Frontal cortex (tissue), 4 donors: Measurements from ENCODE around the gene IER2. TPM values are rescaled to one million over a fixed set of nuclear protein-coding genes. Genes with fewer than 3 reads are reported as not detected.
"Not testable (repeated sequence)": the region's sequence is repeated elsewhere in the genome, so short reads cannot be mapped to it uniquely, and the experiment has no call there.

Experiments
- DNase-seq, 2 donors: peaks; one replicate each; pipeline ENCODE4 v3.0.0; 2012; ENCODE audit warnings: low spot score in 2 of 2
- FAIRE-seq: peaks from 2 replicates; lab custom pipeline; 2012; peaks lifted over from hg19 to GRCh38; lab: Jason Lieb, UNC
- total RNA-seq: library from RNA; depleted of rRNA; stranded (reverse); fragments of >200 nt; gene quantifications from one replicate; pipeline ENCODE4 v1.2.3, GENCODE V29; 2014
- donor health status: control.
- donor health status: control.
- donor health status: control.

The IER2 gene
- total RNA-seq, 1 donor from 2014 or later, result 9.0 TPM

- FAIRE-seq, result not testable (repeated sequence)
Observed at GRCh38 chr19:13185763-13186657, 35.8 kb downstream of the IER2 start.

DNA sequence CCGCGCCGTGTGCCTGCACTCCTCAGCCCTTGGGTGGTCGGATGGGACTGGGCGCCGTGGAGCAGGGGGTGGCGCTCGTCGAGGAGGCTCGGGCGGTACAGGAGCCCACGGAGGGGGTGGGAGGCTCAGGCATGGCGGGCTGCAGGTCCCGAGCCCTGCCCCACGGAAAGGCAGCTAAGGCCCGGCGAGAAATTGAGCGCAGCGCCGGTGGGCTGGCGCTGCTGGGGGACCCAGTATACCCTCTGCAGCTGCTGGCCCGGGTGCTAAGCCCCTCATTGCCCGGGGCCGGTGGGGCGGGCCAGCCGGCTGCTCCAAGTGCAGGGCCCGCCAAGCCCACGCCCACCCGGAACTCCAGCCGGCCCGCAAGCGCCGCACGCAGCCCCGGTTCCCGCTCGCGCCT, 36.5 kb downstream of the IER2 start:
- not testable (repeated sequence) for DNase-seq, FAIRE-seq

More at GRCh38 chr19:13185763-13186657, 35.8 kb downstream of the IER2 start:
- DNase-seq, result not testable (repeated sequence)

GRCh38 chr19:13187419-13187818, 37.2 kb downstream of the IER2 start:
- DNase-seq, result no peak
- no peak for FAIRE-seq

GRCh38 chr19:13189600-13189999, 39.4 kb downstream of the IER2 start:
- FAIRE-seq (no peak), DNase-seq (no peak)

GRCh38 chr19:13190781-13191540, 40.8 kb downstream of the IER2 start:
- DNase-seq, result no peak
- FAIRE-seq, result no peak

DNA sequence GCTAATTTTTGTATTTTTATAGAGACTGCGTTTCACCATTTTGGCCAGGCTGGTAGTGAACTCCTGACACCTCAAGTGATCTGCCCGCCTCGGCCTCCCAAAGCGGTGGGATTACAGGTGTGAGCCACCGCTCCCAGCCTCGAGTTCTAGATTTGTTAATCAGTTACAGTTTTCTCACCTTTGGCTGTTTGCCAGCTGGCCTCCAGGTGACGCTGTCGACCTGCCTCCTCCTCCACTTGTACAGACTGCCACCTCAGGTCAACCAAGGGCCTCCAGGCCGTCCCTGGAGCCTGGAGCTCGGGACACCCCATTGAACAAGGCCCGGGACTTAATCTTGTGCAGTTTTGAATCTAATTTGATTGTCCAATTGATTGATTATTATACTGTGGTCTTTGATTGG, 45.5 kb downstream of the IER2 start:
- DNase-seq, result no peak
- FAIRE-seq, result no peak

DNA sequence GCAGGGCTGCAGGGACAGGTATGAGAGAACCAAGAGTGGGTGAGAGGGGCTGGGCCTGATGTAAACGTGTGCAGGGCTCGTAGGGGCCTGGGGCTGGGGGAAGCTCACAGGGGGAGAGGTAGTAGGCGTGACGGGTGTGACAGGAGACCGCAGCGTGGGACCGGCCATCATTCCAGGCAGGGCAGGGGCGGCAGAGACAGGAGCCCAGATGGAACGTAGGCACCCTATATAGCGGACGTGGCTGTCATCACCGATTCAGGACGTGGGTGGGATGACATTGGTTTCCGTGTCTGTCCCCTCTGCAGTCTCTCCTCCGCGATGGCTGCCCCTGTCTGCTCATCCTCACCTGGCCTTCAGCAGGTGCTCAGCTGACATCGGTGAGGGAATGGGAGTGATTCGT, 48.4 kb downstream of the IER2 start:
- FAIRE-seq (no peak), DNase-seq (no peak)

GRCh38 chr19:13202112-13202511, 51.9 kb downstream of the IER2 start:
- not testable (repeated sequence) for FAIRE-seq, DNase-seq

Other genes with a start within 250 kb of the IER2 start
- gene SYCE2, start 231.1 kb upstream of the IER2 start, total RNA-seq, result 0.82 TPM
- gene FARSA, start 216.7 kb upstream of the IER2 start, total RNA-seq, result 56.3 TPM
- gene CALR, start 211.8 kb upstream of the IER2 start, total RNA-seq, result 298 TPM
- 18.3 TPM for gene RAD23A, start 204.5 kb upstream of the IER2 start, total RNA-seq
- gene GADD45GIP1, start 193.2 kb upstream of the IER2 start, total RNA-seq, result 21.6 TPM
- gene DAND5, start 180.8 kb upstream of the IER2 start, total RNA-seq, result under 0.01 TPM
- gene NFIX, start 154.9 kb upstream of the IER2 start, total RNA-seq, result 41.6 TPM
- 2.9 TPM for gene LYL1, start 47.6 kb upstream of the IER2 start, total RNA-seq
- gene TRMT1, start 33.7 kb upstream of the IER2 start, total RNA-seq, result 17.9 TPM
- 16.3 TPM for gene NACC1, start 32.1 kb upstream of the IER2 start, total RNA-seq
- gene STX10, start within 50 bp of the IER2 start, total RNA-seq, result 18.3 TPM